SW 1271 (cell line): ENCODE measurements around the gene MYL11.

Experiments
- DNase-seq, 2 experiments: peaks; one replicate each; lab custom pipeline; 2025; lab: John Stamatoyannopoulos, UW

The MYL11 gene

DNA sequence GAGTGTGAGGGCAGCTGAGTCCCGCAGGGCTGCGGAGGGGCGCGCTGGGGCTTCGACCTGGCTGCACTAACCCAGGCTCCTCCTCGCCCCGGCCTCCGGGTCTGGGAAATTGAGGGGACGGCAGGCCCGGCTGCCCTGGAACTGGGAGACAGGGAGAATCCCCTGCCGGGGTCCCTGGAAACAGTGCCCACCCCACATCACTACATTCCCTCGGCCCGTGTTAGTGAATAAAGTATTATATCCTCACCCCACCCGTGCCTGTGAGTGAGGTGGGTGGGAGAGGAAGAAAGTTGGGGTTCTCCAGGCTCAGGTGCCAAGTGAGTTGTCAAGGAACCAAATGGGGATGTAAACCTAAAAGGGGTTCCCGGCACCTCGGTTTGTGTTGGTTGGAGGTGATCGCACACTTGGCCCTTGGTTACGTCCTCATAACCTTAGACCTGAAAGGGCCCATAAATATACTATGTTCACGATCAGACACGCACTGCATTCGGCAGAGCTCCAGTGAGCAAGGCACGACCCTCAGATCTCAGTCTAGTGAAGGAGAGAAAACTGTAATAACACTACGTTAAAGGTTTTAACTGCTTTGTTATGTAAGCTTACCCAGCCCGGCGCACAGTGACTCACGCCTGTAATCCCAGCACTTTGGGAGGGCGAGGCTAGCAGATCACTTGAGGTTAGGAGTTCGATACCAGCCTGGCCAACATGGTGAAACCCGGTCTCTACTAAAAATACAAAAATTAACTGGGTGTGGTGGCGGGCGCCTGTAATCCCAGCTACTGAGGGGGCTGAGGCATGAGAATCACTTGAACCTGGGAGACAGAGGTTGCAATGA lies 44.0 kb downstream of the MYL11 start:
- DNase-seq: no peak

DNA sequence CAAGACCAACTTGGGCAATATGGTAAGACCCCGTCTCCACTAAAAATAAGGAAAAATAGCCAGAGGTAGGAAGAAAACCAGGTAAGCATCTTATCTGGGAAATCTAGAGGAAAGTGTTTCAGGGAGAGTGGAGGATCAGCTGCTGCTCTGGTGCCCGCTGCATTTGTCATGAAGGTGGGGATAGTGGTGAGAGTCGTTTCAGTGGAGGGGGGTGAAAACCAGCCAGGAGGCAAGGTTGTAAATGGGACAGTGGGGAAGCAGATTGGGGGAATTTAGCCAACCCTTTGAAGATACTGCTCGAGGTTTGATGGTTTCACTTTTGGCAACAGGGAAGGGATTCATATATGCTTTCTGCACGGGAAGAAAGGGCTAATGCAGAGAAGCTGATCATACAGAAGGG lies 46.4 kb downstream of the MYL11 start:
- DNase-seq: no peak
